Bronchial epithelial cell (primary cell): Measurements from ENCODE around the gene ANKLE2. TPM values are rescaled to one million over a fixed set of nuclear protein-coding genes. Genes with fewer than 3 reads are reported as not detected.

Source experiments
- DNase-seq: peaks from one replicate; pipeline ENCODE4 v3.0.0-alpha.2; 2010; ENCODE audit warnings: low read depth
- FAIRE-seq: peaks from 2 replicates; lab custom pipeline; 2011; peaks lifted over from hg19 to GRCh38; lab: Jason Lieb, UNC
- H3K27me3 ChIP-seq: 2 replicates; pipeline ENCODE4 v1.5.1; 2011; ENCODE audit warnings: low read length; ENCODE audit not compliant: control insufficient read depth, insufficient read depth
- H3K36me3 ChIP-seq: 2 replicates; pipeline ENCODE4 v1.5.1; 2011; ENCODE audit warnings: low read length; ENCODE audit not compliant: control insufficient read depth, insufficient read depth
- H3K4me3 ChIP-seq: 2 replicates; pipeline ENCODE4 v1.5.1; 2011; ENCODE audit warnings: mild to moderate bottlenecking, low read depth, low read length, control low read depth
- total RNA-seq: library from RNA; depleted of rRNA; stranded (reverse); fragments of >200 nt; gene quantifications from 2 replicates; pipeline ENCODE4 v1.2.1, GENCODE V29; 2014
- TF ChIP-seq, protein P1 (sequence below): IDR thresholded peaks from 2 replicates; pipeline ENCODE4 v1.5.1; 2011; ENCODE audit warnings: mild to moderate bottlenecking, moderate library complexity, low read length, control low read depth, inconsistent platforms; ENCODE audit not compliant: insufficient read depth, severe bottlenecking

The ANKLE2 gene
- total RNA-seq, 1 donor from 2014 or later, result 71.6 TPM

DNA sequence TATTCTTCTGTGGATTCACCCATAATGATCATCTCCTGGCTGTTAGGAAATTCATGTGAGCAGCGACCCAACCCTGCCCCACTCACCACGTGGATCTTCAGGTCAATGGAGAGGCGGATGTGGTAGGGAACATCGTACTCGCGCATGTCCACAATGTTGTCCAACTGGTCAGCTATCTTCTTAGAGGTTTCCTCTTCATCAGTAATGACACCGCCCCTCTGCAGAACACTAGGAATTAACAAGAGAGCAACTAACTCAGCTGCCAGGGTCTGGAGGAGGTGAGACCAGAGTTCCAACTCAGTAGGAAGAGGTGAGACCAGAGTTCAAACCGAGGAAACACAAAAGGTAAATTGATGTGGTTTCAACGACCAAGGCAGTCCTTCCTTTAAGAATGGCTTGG is 84.1 kb downstream of the ANKLE2 start:
- H3K36me3 ChIP-seq, result peaks cover 15% of the 10 kb centered on the region

DNA sequence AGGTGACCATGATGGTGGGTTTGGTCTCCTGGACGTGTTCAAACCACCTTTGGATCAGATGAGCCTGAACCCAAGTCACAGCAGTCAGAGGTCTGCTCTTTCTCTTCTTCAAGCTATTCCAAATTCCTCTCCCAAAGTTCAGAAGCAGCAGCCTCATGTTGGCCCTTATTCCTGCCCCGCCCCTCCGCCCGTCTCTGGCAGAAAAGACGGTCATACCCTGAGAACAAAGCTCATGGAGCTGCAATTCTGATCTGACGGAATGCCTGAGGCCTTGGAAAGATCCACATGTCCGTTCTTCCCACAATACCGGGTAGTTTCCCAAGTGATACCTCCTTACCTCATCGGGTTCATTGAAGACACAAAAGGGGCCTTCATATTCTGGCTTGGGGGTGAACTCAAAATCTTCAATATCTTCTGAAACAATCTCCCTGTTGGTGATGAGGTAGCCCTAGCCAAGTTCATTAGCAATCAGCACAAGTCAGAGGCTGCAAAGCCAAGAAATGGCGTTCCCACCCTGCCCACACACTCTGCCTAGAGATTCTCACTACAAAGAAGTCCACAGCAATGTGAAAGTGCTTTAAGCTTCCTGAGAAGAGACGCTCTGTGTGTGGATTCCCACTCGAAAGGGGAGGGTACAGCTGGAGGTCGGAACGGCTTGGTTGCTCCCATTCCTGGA is 85.7 kb downstream of the ANKLE2 start:
- DNase-seq (no peak), FAIRE-seq (no peak)
- no peaks in the 10 kb centered on the region for H3K27me3 ChIP-seq
- TF ChIP-seq, protein P1, sequence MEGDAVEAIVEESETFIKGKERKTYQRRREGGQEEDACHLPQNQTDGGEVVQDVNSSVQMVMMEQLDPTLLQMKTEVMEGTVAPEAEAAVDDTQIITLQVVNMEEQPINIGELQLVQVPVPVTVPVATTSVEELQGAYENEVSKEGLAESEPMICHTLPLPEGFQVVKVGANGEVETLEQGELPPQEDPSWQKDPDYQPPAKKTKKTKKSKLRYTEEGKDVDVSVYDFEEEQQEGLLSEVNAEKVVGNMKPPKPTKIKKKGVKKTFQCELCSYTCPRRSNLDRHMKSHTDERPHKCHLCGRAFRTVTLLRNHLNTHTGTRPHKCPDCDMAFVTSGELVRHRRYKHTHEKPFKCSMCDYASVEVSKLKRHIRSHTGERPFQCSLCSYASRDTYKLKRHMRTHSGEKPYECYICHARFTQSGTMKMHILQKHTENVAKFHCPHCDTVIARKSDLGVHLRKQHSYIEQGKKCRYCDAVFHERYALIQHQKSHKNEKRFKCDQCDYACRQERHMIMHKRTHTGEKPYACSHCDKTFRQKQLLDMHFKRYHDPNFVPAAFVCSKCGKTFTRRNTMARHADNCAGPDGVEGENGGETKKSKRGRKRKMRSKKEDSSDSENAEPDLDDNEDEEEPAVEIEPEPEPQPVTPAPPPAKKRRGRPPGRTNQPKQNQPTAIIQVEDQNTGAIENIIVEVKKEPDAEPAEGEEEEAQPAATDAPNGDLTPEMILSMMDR, result no peak
- no peak overlapping the region for H3K4me3 ChIP-seq
- H3K36me3 ChIP-seq, result peaks cover 20% of the 10 kb centered on the region

More for the DNA sequence above, 84.1 kb downstream of the ANKLE2 start:
- H3K4me3 ChIP-seq, result no peak overlapping the region
- H3K27me3 ChIP-seq, result no peaks in the 10 kb centered on the region
- no peak for FAIRE-seq
- TF ChIP-seq, protein P1, result no peak
- no peak for DNase-seq

Other genes with a start within 250 kb of the ANKLE2 start
- gene LRCOL1, start 151.2 kb downstream of the ANKLE2 start, total RNA-seq, result not detected in 2 replicates
- not detected in 2 replicates for gene P2RX2, start 143.1 kb downstream of the ANKLE2 start, total RNA-seq
- gene POLE, start 74.5 kb downstream of the ANKLE2 start, total RNA-seq, result 10.5 and 18.3 TPM in 2 replicates
- 12.9 and 15.1 TPM in 2 replicates for gene PXMP2, start 74.2 kb downstream of the ANKLE2 start, total RNA-seq
- 55.0 and 80.3 TPM in 2 replicates for gene PGAM5, start 51.0 kb downstream of the ANKLE2 start, total RNA-seq
- gene GOLGA3, start 67.0 kb upstream of the ANKLE2 start, total RNA-seq, result 102 and 134 TPM in 2 replicates
- gene CHFR, start 125.8 kb upstream of the ANKLE2 start, total RNA-seq, result 33.4 and 43.4 TPM in 2 replicates
- 6.3 and 9.6 TPM in 2 replicates for gene ZNF605, start 194.5 kb upstream of the ANKLE2 start, total RNA-seq
- 13.4 and 14.1 TPM in 2 replicates for gene ZNF26, start 224.5 kb upstream of the ANKLE2 start, total RNA-seq